GM12878 (cell line): Measurements from ENCODE around the gene CTIF. TPM values are rescaled to one million over a fixed set of nuclear protein-coding genes. Genes with fewer than 3 reads are reported as not detected.

Experiments used
- ATAC-seq: fragments of 200-7000 bp; cut with Tn5 transposase; 3 replicates; pipeline ENCODE4 v1.9.1; 2020; ENCODE audit warnings: mild to moderate bottlenecking, moderate library complexity
- BruUV-seq: library from RNA; stranded (reverse); fragments of 400-500 nt; replicated peaks from 2 replicates; lab custom pipeline; 2021; lab: Mats Ljungman, UMichigan
- CTCF ChIA-PET: fragments of 300-600 bp; sonication (Branson Sonifier 250); formaldehyde crosslinking; extraction: SDS; loops from one replicate; lab custom pipeline; 2021; ENCODE audit warnings: inconsistent platforms; lab: Yijun Ruan, JAX
- POLR2A ChIA-PET: fragments of 350-600 bp; formaldehyde crosslinking; extraction: SDS; loops from one replicate; lab custom pipeline; 2021; ENCODE audit warnings: inconsistent platforms; lab: Charles Lee
- RAD21 ChIA-PET: fragments of 300-600 bp; sonication (Branson Sonifier 250); formaldehyde crosslinking; loops from one replicate; lab custom pipeline; 2023; ENCODE audit warnings: antibody characterized with exemption; ENCODE audit not compliant: unreplicated experiment; lab: Charles Lee
- SMC1A ChIA-PET: fragments of 300-600 bp; sonication (Branson Sonifier 250); formaldehyde crosslinking; loops from one replicate; lab custom pipeline; 2023; ENCODE audit not compliant: unreplicated experiment, uncharacterized antibody; lab: Charles Lee
- DNase-seq: peaks from one replicate; pipeline ENCODE4 v3.0.0-alpha.2; 2011; ENCODE audit warnings: low read depth, low spot score
- FAIRE-seq: peaks from 3 replicates; lab custom pipeline; 2011; peaks lifted over from hg19 to GRCh38; lab: Jason Lieb, UNC
- H2AFZ ChIP-seq: 2 replicates; pipeline ENCODE4 v1.6.0; 2011; ENCODE audit warnings: low read depth, low read length, control low read depth; ENCODE audit not compliant: control insufficient read depth
- H3K27ac ChIP-seq: 2 replicates; pipeline ENCODE4 v1.5.1; 2011; ENCODE audit warnings: control low read depth; ENCODE audit not compliant: control insufficient read depth, insufficient read depth
- H3K27me3 ChIP-seq, 2 experiments: replicated peaks in 1 of 2; 2 replicates each; pipeline versions ENCODE4 v1.6.0 to v1.6.1; 2011; ENCODE audit warnings: low read length in 1 of 2; ENCODE audit not compliant: control insufficient read depth in 2 of 2, insufficient read depth in 2 of 2
- H3K36me3 ChIP-seq, 2 experiments: 2 replicates each; pipeline ENCODE4 v1.5.1; 2011; ENCODE audit warnings: low read length in 1 of 2; ENCODE audit not compliant: control insufficient read depth in 2 of 2, insufficient read depth in 2 of 2
- H3K4me1 ChIP-seq: 2 replicates; pipeline ENCODE4 v1.6.1; 2011; ENCODE audit warnings: mild to moderate bottlenecking, low read length, moderate library complexity, mixed read lengths; ENCODE audit not compliant: control insufficient read depth, insufficient read depth
- H3K4me2 ChIP-seq: 2 replicates; pipeline ENCODE4 v1.6.0; 2011; ENCODE audit warnings: control low read depth; ENCODE audit not compliant: control insufficient read depth, insufficient read depth
- H3K4me3 ChIP-seq: fragments of 200-600 bp; sonication (generic); 2 replicates; pipeline ENCODE4 v1.5.1; 2016
- H3K79me2 ChIP-seq: 2 replicates; pipeline ENCODE4 v1.6.0; 2011; ENCODE audit warnings: low read length; ENCODE audit not compliant: control insufficient read depth, insufficient read depth
- H3K9ac ChIP-seq: 2 replicates; pipeline ENCODE4 v1.8.0; 2011; ENCODE audit warnings: low read length, control low read depth, mixed read lengths; ENCODE audit not compliant: control insufficient read depth, insufficient read depth
- H3K9me3 ChIP-seq: replicated peaks from 3 replicates; pipeline ENCODE4 v1.5.1; 2011; ENCODE audit warnings: mild to moderate bottlenecking, low read length; ENCODE audit not compliant: control insufficient read depth, insufficient read depth
- H4K20me1 ChIP-seq: 2 replicates; pipeline ENCODE4 v1.6.0; 2011; ENCODE audit not compliant: control insufficient read depth, insufficient read depth
- BMI1 ChIP-seq: fragments of 450-650 bp; IDR thresholded peaks from 2 replicates; pipeline ENCODE4 v1.6.1; 2016; ENCODE audit warnings: mild to moderate bottlenecking, moderate library complexity, borderline replicate concordance
- GABPA ChIP-seq: IDR thresholded peaks from 2 replicates; pipeline ENCODE4 v1.6.1; 2014; ENCODE audit warnings: antibody characterized with exemption, low read depth, mild to moderate bottlenecking, inconsistent platforms
- HDGF ChIP-seq: fragments of 450-650 bp; IDR thresholded peaks from 2 replicates; pipeline ENCODE4 v1.6.1; 2016; ENCODE audit warnings: antibody characterized with exemption
- IRF4 ChIP-seq: IDR thresholded peaks from 2 replicates; pipeline ENCODE4 v1.6.1; 2011; ENCODE audit warnings: low read depth, low read length
- MYC ChIP-seq: IDR thresholded peaks from 2 replicates; pipeline ENCODE4 v1.6.1; 2011; ENCODE audit warnings: mild to moderate bottlenecking, low read length, moderate library complexity, inconsistent platforms; ENCODE audit not compliant: insufficient read depth, insufficient replicate concordance, insufficient read length, severe bottlenecking
- POU2F2 ChIP-seq: IDR thresholded peaks from 3 replicates; pipeline ENCODE4 v1.6.1; 2011; ENCODE audit warnings: low read depth, mild to moderate bottlenecking, low read length, borderline replicate concordance
- REST ChIP-seq: IDR thresholded peaks from 2 replicates; pipeline ENCODE4 v1.6.1; 2012; ENCODE audit warnings: mild to moderate bottlenecking, low read depth, low read length
- TBL1XR1 ChIP-seq: IDR thresholded peaks from 2 replicates; pipeline ENCODE4 v1.6.1; 2012; ENCODE audit warnings: low read depth, low read length, improper control_type of control experiment
- WGBS: methylation state at CpG from one replicate; pipeline ENCODE4 v1.1.6; 2016; ENCODE audit warnings: low lambda C conversion rate; ENCODE audit not compliant: insufficient replicate concordance, insufficient coverage; ENCODE audit errors: missing lambda C conversion rate; 5-methylcytosine and 5-hydroxymethylcytosine counted together
- in situ Hi-C: fragments of 300-500 bp; cut with MboI; formaldehyde crosslinking; loops from 9 replicates; pipeline ENCODE4 v1.14.3; 2018; ENCODE audit warnings: mixed read lengths
- intact Hi-C: fragments of 100-400 bp; cut with micrococcal nuclease; formaldehyde crosslinking; loops from one replicate; pipeline ENCODE4 v1.14.2; 2022; ENCODE audit not compliant: unreplicated experiment
- polyA plus RNA-seq, 11 experiments: library from polyadenylated mRNA; depleted of rRNA in 4 of 11; unstranded in 6 of 11; stranded (reverse) in 5 of 11; fragments of >200 nt; fragmentation: Nextera tagmentation in 4 of 11; fragmentation: Illumina TruSeq in 1 of 11; extraction: Ambion mirVana in 4 of 11; extraction: Trizol in 1 of 11; gene quantifications; 1 replicate in 1 of 11; 2 replicates in 10 of 11; pipeline versions ENCODE4 v1.2.1 to v1.2.3, GENCODE V29; 2011 to 2016; ENCODE audit warnings: inconsistent platforms in 2 of 11, missing spikeins in 2 of 11, low read depth in 1 of 11
- total RNA-seq, 4 experiments: library from RNA; depleted of rRNA in 3 of 4; stranded (reverse); fragments of >200 nt in 3 of 4; fragmentation: Illumina TruSeq in 1 of 4; extraction: Trizol in 1 of 4; gene quantifications; 2 replicates each; pipeline versions ENCODE4 v1.2.1 to v1.2.3, GENCODE V29; 2013 to 2021

The CTIF gene
- total and polyA plus RNA-seq, 10 of the 15 experiments (the other 5 are each of a cell fraction or from before 2014, with no cell fraction given): 0.06 to 11.6 (median 2.5) TPM

GRCh38 chr18:48901145-48902022 lies 362.6 kb downstream of the CTIF start:
- ChIA-PET SMC1A (interaction anchor here (1.2 kb wide), 1 partner anchor 16 kb away, joined by 3 read pairs; no protein-coding TSS in a partner anchor), CTCF (no interaction called here)
- Histone ChIP-seq H3K4me3 (no peak overlapping the region), H3K27me3 (no peaks in the 10 kb centered on the region), H3K27ac (no peak overlapping the region), H3K9ac (no peak overlapping the region), H3K9me3 (peaks cover 3% of the 10 kb centered on the region), H3K79me2 (no peaks in the 10 kb centered on the region)
- intact Hi-C loops: no loop called here
- no peak for DNase-seq
- WGBS: 55% methylated on average over 4 of the region's 4 CpGs
- in situ Hi-C loops: no loop called here
- TF ChIP-seq POU2F2 (no peak), MYC (no peak), GABPA (no peak), IRF4 (no peak), TBL1XR1 (no peak), HDGF (0 out of 2 replicates have a peak, but pooled peaks have one; percentile 36), BMI1 (no peak), REST (no peak)
- TF ChIP-seq, all 136 proteins: peak for 1
- ATAC-seq: no peak
- BruUV-seq: no TSS peak
- H2AFZ ChIP-seq: no peak overlapping the region
- H3K4me2 ChIP-seq: no peak overlapping the region
- H4K20me1 ChIP-seq: no peaks in the 10 kb centered on the region
- ChIA-PET POLR2A (no interaction called here), RAD21 (no interaction called here)
- no peaks in the 10 kb centered on the region for H3K36me3 ChIP-seq
- no peak for FAIRE-seq
- H3K4me1 ChIP-seq: peaks cover 12% of the 10 kb centered on the region
